Erythroblast (primary cell): Measurements from ENCODE around the gene GET3.

Source experiments
- GATA1 ChIP-seq: IDR thresholded peaks from 2 replicates; pipeline ENCODE4 v1.6.1; 2011; ENCODE audit warnings: low read depth, mild to moderate bottlenecking, control low read depth, low read length, moderate library complexity
- POLR2A ChIP-seq: IDR thresholded peaks from 2 replicates; pipeline ENCODE4 v1.6.1; 2011; ENCODE audit warnings: mild to moderate bottlenecking, low read length

GRCh38 chr19:12727745-12728433 lies 9.4 kb upstream of the GET3 start:
- TF ChIP-seq POLR2A (no peak), GATA1 (no peak)
